ENCODE results near the gene BCL2L15.

GRCh38 chr1:113913312-113913668, 25.9 kb upstream of the BCL2L15 start:
- TF ChIP-seq CTCF (IDR thresholded peaks at IDR 0.05) (no peak), POLR2A (IDR thresholded peaks at IDR 0.05) (no peak)

Data from lower leg skin (tissue), 3 donors.